DOHH2 (cell line): ENCODE data around the gene CATSPER1.

Source experiments
- H3F3A ChIP-seq: fragments of 200-600 bp; sonication (generic), shearing (Covaris generic); 2 replicates; pipeline ENCODE4 v1.6.0; 2016; ENCODE audit warnings: antibody characterized with exemption, mild to moderate bottlenecking; ENCODE audit not compliant: control insufficient read depth, insufficient read depth
- H3K27ac ChIP-seq: fragments of 200-600 bp; sonication (generic); 2 replicates; pipeline ENCODE4 v1.5.1; 2014; ENCODE audit warnings: low read depth, mild to moderate bottlenecking, low read length, moderate library complexity
- H3K27me3 ChIP-seq: fragments of 200-600 bp; sonication (generic); 2 replicates; pipeline ENCODE4 v1.6.1; 2014; ENCODE audit warnings: mild to moderate bottlenecking, low read length, mixed read lengths; ENCODE audit not compliant: control insufficient read depth
- H3K36me3 ChIP-seq: fragments of 200-600 bp; sonication (generic); 2 replicates; pipeline ENCODE4 v1.6.1; 2014; ENCODE audit warnings: mild to moderate bottlenecking, low read length, moderate library complexity, mixed read lengths; ENCODE audit not compliant: control insufficient read depth
- H3K4me1 ChIP-seq: fragments of 200-600 bp; sonication (generic); 2 replicates; pipeline ENCODE4 v1.6.1; 2014; ENCODE audit warnings: mild to moderate bottlenecking, low read length, mixed read lengths; ENCODE audit not compliant: control insufficient read depth
- H3K4me2 ChIP-seq: fragments of 200-600 bp; sonication (generic); 2 replicates; pipeline ENCODE4 v1.6.0; 2014; ENCODE audit warnings: mild to moderate bottlenecking, low read length, moderate library complexity
- H3K4me3 ChIP-seq: fragments of 200-600 bp; sonication (generic); 2 replicates; pipeline ENCODE4 v1.5.1; 2014; ENCODE audit warnings: mild to moderate bottlenecking, low read length, mixed read lengths
- H3K79me2 ChIP-seq: fragments of 200-600 bp; sonication (generic); 2 replicates; pipeline ENCODE4 v1.6.1; 2014; ENCODE audit warnings: mild to moderate bottlenecking, low read length, mixed read lengths; ENCODE audit not compliant: control insufficient read depth
- H3K9me2 ChIP-seq: fragments of 200-600 bp; sonication (generic); replicated peaks from 2 replicates; pipeline ENCODE4 v1.6.1; 2014; ENCODE audit warnings: mild to moderate bottlenecking, low read length, mixed read lengths; ENCODE audit not compliant: control insufficient read depth
- H3K9me3 ChIP-seq: fragments of 200-600 bp; sonication (generic); 2 replicates; pipeline ENCODE4 v1.6.1; 2014; ENCODE audit warnings: antibody characterized with exemption, low read length, mixed read lengths; ENCODE audit not compliant: control insufficient read depth, insufficient read depth
- H4K20me1 ChIP-seq: fragments of 200-600 bp; sonication (generic); 2 replicates; pipeline ENCODE4 v1.6.0; 2014; ENCODE audit warnings: low read depth, mild to moderate bottlenecking, antibody characterized with exemption, low read length, moderate library complexity; ENCODE audit not compliant: control insufficient read depth, insufficient read depth
- EZH2phosphoT487 ChIP-seq: fragments of 200-600 bp; sonication (generic); IDR thresholded peaks from 2 replicates; pipeline ENCODE4 v1.6.1; 2017; ENCODE audit warnings: borderline replicate concordance, mild to moderate bottlenecking, antibody characterized with exemption, low read length, moderate library complexity, mixed read lengths
- TF ChIP-seq, protein P1 (sequence below): fragments of 200-600 bp; sonication (generic); IDR thresholded peaks from one replicate; pipeline ENCODE4 v1.5.1; 2014; ENCODE audit warnings: antibody characterized with exemption, mild to moderate bottlenecking, low read depth, low read length; ENCODE audit not compliant: poor library complexity, severe bottlenecking

The CATSPER1 gene

DNA sequence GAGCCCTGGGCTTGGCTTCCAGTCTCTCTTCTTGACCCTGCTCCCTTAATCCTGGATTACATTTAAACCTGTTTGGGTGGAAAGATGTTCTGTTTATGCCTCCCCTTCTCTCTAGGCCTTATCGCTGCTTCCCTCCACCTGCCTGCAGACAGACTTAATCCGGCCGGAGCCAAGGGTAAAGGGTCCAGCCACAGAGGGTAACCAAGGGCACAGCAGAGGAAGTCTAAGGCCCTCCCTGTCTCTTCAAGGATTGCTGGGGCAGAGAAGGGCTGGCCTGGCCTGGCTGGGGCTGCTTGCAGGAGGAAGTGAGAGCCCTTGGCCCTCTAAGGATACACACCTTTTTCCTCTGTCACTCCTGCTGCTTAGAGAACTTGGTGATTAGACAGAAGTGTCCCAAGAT is 20.6 kb upstream of the CATSPER1 start:
- Histone ChIP-seq H3F3A (no peaks in the 10 kb centered on the region; the same call in 1 of the 2 replicates), H3K79me2 (0 out of 2 replicates have a peak, but pooled peaks cover 5% of the 10 kb centered on the region), H3K4me2 (no peak overlapping the region), H3K9me3 (no peaks in the 10 kb centered on the region), H3K27ac (no peak overlapping the region), H3K4me1 (peaks cover 26% of the 10 kb centered on the region), H3K9me2 (no peaks in the 10 kb centered on the region), H4K20me1 (no peaks in the 10 kb centered on the region), H3K27me3 (no peaks in the 10 kb centered on the region; the same call in 1 of the 2 replicates), H3K36me3 (no peaks in the 10 kb centered on the region), H3K4me3 (no peak overlapping the region)
- TF ChIP-seq, protein P1, sequence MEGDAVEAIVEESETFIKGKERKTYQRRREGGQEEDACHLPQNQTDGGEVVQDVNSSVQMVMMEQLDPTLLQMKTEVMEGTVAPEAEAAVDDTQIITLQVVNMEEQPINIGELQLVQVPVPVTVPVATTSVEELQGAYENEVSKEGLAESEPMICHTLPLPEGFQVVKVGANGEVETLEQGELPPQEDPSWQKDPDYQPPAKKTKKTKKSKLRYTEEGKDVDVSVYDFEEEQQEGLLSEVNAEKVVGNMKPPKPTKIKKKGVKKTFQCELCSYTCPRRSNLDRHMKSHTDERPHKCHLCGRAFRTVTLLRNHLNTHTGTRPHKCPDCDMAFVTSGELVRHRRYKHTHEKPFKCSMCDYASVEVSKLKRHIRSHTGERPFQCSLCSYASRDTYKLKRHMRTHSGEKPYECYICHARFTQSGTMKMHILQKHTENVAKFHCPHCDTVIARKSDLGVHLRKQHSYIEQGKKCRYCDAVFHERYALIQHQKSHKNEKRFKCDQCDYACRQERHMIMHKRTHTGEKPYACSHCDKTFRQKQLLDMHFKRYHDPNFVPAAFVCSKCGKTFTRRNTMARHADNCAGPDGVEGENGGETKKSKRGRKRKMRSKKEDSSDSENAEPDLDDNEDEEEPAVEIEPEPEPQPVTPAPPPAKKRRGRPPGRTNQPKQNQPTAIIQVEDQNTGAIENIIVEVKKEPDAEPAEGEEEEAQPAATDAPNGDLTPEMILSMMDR = no peak
- no peak for TF ChIP-seq EZH2phosphoT487

DNA sequence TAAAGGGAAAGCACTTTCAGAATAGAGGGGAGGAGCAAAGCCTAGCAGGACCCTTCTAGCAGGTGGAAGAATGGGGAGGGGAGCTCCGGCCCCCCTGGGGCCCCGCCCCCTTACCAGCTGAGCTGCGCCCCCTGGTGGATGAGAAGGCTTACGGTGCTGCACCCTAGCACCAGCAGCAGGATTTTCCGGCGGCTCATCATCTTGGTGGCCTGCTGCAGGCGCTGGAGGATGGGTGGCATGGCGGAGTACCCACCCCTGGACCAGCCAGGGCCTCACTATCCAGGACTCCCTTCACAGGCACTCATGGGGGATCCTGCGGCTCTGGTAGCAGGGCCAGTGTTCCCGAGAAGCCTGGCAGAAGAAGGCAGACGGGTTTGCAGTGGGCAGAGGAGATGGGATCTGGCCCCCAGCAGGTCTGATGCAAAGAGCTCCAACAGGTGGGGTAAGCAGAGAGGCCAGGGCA is 18.9 kb upstream of the CATSPER1 start:
- no peaks in the 10 kb centered on the region for H3K9me3 ChIP-seq
- TF ChIP-seq, protein P1 = peak; percentile 94
- TF ChIP-seq EZH2phosphoT487 = no peak
- H3K36me3 ChIP-seq = no peaks in the 10 kb centered on the region
- no peaks in the 10 kb centered on the region; the same call in 1 of the 2 replicates for H3F3A ChIP-seq
- no peak overlapping the region for H3K27ac ChIP-seq
- no peaks in the 10 kb centered on the region for H3K9me2 ChIP-seq
- peak overlapping the region; percentile 34 for H3K4me3 ChIP-seq
- no peaks in the 10 kb centered on the region for H4K20me1 ChIP-seq
- no peaks in the 10 kb centered on the region; the same call in 1 of the 2 replicates for H3K27me3 ChIP-seq
- no peaks in the 10 kb centered on the region for H3K79me2 ChIP-seq
- H3K4me1 ChIP-seq = peaks cover 15% of the 10 kb centered on the region
- H3K4me2 ChIP-seq = peak overlapping the region; percentile 50

DNA sequence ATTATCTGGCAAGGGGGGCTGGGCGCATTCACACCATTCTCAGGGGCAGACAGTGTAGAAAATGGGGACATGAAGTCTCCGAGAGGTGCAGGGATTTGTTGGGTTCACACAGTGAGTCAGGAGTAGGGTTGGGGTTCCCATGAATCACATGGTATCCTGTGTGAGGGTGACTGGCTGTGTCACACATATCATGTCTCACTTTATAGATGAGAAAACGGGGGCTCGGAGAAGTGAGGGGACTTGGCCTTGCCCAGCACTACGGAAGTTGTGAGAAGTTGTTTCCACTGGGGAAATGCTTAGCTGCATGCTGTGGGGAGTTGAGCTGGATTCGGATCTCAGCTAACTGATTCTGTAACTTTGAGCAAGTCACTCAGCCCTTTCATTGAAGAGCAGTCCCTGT is 18.5 kb upstream of the CATSPER1 start:
- H3K36me3 ChIP-seq = no peaks in the 10 kb centered on the region
- no peaks in the 10 kb centered on the region for H3K9me2 ChIP-seq
- no peaks in the 10 kb centered on the region for H3K9me3 ChIP-seq
- H3F3A ChIP-seq = no peaks in the 10 kb centered on the region; the same call in 1 of the 2 replicates
- H3K27me3 ChIP-seq = no peaks in the 10 kb centered on the region; the same call in 1 of the 2 replicates
- H3K79me2 ChIP-seq = no peaks in the 10 kb centered on the region
- no peak overlapping the region for H3K27ac ChIP-seq
- H3K4me1 ChIP-seq = peaks cover 15% of the 10 kb centered on the region
- H4K20me1 ChIP-seq = no peaks in the 10 kb centered on the region
- TF ChIP-seq, protein P1 = no peak
- no peak for TF ChIP-seq EZH2phosphoT487
- H3K4me2 ChIP-seq = peak overlapping the region; percentile 50
- H3K4me3 ChIP-seq = peak overlapping the region; percentile 34
